HCEC 1CT (cell line): ENCODE results near the gene ACAP3.
"Not testable (repeated sequence)": the region's sequence is repeated elsewhere in the genome, so short reads cannot be mapped to it uniquely, and the experiment has no call there.

Experiments
- DNase-seq: peaks from one replicate; pipeline ENCODE4 v3.0.0-alpha.2; 2017

ACAP3 gene

DNA sequence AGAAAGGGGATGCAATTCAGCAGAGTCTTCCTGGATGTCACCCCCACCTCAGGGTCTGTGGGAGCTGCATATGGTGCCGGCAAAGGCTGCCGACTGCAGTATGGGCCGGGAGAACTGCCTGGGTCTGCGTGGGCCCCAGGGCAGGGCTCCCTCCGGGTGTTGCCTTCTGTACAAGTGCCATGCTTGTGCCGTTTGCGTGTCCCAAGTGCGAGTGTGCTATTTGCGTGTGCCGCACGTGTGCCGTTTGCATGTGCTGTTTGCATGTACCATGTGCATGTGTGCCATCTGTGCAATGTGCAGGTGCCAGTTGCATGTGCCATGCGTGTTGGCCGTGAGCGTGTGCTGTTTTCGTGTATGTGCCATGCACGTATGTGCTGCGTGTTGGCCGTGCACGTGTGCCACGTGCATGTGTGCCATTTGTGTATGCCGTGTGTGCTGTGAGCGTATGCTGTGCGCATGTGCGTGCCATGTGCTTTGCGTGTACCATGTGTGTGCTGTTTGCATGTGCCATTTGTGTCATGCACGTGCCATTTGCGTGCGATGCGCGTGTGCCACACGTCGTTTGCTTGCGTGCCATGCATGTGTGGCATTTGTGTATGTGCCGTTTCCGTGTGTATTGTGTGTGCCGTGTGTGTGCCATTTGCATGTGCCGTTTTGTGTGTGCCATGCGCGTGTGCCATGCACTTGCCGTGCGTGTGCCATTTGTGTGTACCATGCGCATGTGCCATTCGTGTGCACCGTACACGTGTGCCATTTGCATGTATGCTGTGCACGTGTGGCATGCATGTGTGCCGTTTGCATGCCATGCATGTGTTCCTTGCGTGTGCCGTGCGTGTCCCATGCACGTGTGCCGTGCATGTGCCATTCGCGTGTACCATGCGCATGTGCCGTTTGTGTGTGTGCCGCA lies 21.8 kb upstream of the ACAP3 start:
- DNase-seq = no peak

DNA sequence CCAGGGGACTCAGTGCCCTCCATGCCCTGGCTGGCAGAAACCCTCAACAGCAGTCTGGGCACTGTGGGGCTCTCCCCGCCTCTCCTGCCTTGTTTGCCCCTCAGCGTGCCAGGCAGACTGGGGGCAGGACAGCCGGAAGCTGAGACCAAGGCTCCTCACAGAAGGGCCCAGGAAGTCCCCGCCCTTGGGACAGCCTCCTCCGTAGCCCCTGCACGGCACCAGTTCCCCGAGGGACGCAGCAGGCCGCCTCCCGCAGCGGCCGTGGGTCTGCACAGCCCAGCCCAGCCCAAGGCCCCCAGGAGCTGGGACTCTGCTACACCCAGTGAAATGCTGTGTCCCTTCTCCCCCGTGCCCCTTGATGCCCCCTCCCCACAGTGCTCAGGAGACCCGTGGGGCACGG lies 20.5 kb upstream of the ACAP3 start:
- DNase-seq = no peak

- DNase-seq = no peak
These were observed 19.6 kb upstream of the ACAP3 start for GRCh38 chr1:1327291-1327690.

GRCh38 chr1:1326075-1326605 lies 18.4 kb upstream of the ACAP3 start:
- no peak for DNase-seq

- no peak for DNase-seq
These were observed 17.8 kb upstream of the ACAP3 start for GRCh38 chr1:1325288-1326074.

DNA sequence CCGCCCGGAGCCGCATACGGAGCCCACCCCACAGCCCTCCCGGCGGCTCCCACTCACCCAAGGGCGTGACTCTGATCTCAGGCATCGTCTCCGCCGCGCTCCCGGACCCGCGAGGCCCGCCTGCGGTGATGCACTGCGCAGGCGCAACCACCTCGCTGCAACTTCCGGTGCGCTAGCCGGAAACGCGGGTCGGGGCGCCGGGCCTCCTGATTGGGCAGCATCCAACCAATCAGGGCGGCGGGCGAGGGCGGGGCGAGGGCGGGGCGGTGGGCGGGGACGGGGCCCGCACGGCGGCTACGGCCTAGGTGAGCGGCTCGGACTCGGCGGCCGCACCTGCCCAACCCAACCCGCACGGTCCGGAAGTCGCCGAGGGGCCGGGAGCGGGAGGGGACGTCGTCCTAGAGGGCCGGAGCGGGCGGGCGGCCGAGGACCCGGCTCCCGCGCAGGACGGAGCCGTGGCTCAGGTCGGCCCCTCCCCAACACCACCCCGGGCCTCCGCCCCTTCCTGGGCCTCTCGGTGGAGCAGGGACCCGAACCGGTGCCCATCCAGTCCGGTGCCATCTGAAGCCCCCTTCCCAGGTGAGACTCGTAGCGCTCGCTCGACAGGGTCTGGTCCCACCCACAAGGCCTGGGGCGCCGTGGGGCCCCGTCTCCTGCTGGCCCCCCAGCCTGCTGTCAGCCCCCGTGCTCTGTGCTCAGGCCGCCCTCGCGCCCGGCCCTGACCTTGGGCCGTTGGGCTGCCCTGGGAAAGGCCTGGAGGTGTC lies 17.0 kb upstream of the ACAP3 start, which contains the start of the genes CPTP and INTS11:
Gene CPTP (plus strand): TSS at position 279 of the 764 bp plus-strand sequence. CDS start 2,109 bp downstream, outside the sequence.
Gene INTS11 (minus strand): TSS at position 137 of the 764 bp plus-strand sequence. CDS start 52 bp downstream, at position 85.
- peak; percentile 89 for DNase-seq

DNA sequence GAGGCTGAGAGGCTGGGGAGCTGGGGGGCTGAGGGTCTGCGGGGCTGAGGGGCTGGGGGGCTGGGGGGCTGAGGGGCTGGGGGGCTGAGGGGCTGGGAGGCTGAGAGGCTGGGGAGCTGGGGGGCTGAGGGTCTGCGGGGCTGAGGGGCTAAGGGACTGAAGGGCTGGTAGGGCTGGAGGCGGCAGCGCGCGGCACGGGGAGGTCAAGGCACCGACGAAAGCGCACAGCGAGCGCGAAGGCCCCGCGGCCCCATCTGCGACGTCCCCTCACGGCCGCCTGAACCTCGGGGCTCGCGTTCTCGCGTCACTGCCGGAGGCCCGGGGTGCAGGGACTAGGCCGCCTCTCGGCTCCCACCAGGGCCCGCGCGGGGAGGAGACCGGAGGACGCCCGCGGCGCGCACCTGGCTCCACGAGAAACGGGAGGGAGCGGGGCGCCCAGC lies 16.4 kb upstream of the ACAP3 start:
- peak; percentile 36 for DNase-seq

- DNase-seq = no peak
These were observed 15.2 kb upstream of the ACAP3 start for GRCh38 chr1:1322952-1323351.

DNA sequence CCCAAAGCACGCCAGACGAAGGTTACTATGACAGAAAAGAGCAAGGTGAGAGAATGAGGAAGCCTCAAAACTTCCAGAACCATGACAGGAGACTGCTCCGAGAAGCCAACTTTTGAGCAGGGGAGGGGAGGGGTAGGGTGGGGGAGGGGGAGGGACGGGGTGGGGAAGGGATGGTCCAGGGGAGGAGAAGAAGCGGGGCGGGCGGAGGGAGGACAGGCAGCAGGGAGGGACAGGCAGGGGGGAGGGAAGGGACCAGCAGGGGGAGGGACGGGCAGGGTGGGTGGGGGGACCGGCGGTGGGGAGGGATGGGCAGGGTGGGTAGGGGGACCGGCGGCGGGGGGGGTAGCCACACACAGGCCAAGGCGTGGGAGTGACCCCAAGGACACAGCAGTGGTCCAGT lies 14.7 kb upstream of the ACAP3 start:
- no peak for DNase-seq

DNA sequence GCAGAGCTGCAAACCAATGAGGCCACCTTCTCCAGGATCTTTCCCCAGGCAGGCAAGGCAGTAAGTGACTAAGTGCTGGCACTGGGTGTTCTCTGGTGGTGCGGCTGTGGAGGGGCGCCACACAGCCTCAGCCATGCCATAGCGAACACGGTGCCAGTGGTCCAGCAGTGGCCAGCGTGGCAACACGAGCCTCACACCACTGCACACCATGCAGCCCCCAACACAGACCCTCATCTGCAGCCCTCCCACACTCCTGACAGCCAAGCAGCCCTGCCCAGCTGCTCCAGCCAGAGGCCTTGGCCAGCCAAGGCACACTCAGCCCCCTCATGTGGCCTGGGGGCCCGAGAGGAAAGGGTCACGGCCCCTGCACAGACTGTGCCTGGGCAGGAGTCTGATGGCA lies 13.7 kb upstream of the ACAP3 start:
- no peak for DNase-seq

DNA sequence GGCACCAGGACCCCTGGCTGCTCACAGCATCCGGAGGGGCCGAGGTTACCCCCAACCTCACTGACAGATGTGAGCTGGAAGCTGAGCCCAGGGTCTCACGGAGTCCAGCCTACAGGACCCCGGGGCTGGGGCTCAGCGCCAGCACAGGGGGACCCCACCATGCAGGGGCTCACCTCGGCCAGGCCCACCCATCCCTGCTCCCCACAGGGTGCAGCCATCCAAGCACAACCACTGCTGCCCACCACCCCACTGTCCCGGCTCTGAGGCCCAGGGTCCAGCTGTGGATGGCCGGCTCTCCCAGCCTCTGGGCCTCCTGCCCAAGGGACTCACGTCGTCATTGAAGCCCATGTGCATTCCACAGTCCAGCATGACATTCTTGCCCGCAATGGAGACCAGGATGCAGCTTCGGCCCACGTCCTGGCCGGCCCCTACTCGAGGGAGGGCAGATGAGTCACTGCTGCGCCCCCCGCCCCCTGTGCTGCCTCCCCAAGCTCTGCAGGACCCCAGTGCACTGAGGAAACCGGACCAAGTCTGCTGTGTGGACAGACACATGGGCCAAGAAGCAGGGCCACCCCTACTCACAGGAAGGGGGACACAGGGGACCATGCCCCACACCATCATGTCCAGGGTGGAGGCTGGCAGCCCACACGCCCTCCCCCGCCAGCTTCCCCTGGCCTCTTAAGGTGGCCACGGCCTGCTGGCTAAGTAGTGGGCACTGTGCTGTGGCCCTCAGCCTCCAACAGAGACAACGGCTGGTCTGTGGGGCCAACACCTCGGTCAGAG lies 13.1 kb upstream of the ACAP3 start:
- no peak for DNase-seq

DNA sequence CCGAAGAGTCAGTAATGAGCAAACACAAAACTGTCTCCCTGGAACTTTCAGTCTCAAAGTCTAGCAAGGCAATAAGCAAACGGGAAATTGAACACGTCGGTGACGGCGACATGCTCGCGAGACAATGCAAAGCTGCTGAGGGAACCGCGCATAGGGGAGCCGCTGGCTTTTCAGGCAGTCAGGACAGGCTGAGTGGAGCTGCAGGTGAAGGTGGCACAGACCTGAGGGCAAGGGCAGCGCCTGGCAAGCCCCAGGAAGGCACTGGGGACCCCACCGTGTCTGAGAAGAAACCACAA lies 11.9 kb upstream of the ACAP3 start:
- DNase-seq = no peak

GRCh38 chr1:1318777-1319645 lies 11.3 kb upstream of the ACAP3 start:
- DNase-seq = no peak

DNA sequence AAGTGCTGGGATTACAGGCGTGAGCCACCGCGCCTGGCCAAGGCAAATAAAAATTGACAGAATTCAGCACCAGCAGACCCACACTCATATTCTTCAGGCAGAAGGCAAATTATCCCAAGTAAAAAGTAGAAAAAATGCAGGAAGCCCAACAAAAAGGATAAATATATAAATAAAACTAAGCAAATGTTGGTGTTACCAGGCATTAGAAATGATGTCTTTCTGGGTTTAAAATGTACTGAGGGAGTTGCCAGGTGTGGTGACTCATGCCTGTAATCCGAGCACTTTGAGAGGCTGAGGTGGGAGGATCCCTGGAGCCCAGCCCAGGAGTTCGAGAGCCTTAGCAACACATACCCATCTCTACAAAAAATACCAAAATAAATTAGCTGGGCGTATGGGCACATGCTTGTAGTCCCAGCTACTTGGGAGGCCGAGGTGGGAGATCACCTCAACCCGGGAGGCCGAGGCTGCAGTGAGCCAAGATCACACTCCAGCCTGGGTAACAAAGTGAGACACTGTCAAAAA lies 10.5 kb upstream of the ACAP3 start:
- peak; percentile 91 for DNase-seq

DNA sequence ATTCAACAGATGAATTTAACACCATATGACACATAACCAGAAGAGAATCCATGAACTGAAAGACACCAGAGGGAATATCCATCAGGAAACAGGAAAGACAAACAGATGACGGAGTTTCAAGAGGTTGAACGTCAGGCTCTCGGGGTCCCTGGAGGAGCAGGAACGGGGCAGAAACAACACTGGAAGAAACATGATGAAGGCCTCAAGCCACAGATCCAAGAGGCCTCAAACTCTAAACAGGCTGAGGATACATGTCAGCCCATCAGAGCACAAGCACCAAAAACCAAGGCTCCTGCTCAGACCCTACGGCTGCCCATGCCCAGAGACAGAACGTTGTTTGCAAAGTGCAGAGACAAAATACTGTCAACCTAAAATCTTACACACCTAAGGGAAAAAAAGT lies 9.7 kb upstream of the ACAP3 start:
- no peak for DNase-seq

DNA sequence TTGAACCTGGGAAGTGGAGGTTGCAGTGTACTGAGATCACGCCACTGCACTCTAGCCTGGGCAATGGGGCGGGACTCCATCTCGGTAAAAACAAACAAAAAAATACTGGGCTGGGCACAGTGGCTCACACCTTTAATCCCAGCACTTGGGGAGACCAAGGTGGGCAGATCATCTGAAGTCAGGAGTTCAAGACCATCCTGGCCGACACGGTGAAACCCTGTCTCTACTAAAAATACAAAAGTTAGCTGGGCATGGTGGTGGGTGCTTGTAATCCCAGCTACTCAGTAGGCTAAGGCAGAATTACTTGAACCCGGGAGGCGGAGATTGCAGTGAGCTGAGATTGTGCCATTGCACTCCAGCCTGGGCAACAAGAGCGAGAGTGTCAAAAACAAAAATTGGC lies 8.5 kb upstream of the ACAP3 start:
- not testable (repeated sequence) for DNase-seq

DNA sequence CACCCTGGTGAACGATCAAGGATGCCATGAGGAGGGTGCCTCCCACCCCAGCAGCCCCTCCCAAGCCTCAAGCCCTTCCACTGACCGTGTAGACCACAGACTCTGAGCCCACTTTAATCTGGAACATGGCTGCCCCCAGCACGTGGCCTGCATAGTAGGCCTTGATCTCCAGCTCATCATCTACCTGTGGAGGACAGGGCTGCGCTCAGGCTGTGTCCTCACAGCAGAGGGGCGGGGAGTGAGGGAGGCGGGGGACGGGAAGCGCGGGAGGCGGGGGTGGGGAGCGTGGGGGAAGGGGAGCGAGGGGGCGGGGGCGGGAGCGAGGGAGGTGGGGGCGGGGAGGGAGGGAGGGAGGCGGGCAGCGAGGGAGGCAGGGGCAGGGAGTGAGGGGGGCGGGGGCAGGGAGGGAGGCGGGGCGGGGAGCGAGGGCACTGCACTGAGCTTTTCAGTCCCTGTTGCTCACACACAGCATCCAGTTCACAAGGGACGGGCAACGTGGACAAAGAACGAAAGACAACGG lies 7.8 kb upstream of the ACAP3 start:
- no peak for DNase-seq

DNA sequence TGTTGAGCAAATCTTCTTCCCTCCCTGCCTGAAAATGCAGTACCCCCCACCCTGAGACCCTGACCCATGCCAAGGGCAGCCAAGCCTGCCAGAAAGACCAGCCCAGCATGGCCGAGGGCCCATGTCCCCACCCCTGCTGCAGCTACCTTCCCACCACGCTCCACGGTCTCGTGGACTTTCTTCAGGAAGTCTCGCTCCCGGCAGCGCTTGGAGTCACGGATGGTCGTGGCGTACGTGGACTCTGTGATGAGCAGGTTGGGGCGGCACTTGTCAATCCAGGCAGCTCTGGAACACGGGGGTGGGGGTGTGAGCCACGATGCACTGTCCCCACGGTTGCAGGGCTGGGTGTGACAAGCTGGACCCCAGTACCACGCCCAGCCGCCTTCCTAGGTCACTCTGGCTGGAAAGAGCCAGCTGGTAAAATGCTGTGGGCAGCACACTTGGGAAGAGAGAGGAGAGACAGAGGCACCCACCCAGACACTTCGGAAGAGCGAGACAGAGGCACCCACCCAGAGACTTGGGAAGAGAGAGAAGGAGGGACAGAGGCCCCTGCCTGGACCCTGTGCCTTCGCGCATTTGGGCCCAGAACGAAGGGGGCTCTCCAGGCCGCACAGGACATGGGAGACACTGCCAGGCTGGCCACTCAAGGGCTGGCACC lies 7.1 kb upstream of the ACAP3 start:
- no peak for DNase-seq

GRCh38 chr1:1314237-1314586 lies 6.5 kb upstream of the ACAP3 start:
- DNase-seq = no peak
